GM12892 (cell line): ENCODE measurements around the gene LYRM4.

Source experiments
- DNase-seq: peaks from one replicate; pipeline ENCODE4 v3.0.0; 2011; ENCODE audit not compliant: insufficient read length
- FAIRE-seq: peaks from 2 replicates; lab custom pipeline; 2011; peaks lifted over from hg19 to GRCh38; lab: Jason Lieb, UNC
- POLR2A ChIP-seq: IDR thresholded peaks from 2 replicates; pipeline ENCODE4 v1.6.1; 2011; ENCODE audit warnings: low read depth, low read length, control low read depth
- POLR2AphosphoS5 ChIP-seq: IDR thresholded peaks from 2 replicates; pipeline ENCODE4 v1.6.1; 2011; ENCODE audit warnings: low read depth, low read length, control low read depth
- TAF1 ChIP-seq: IDR thresholded peaks from 2 replicates; pipeline ENCODE4 v1.6.1; 2011; ENCODE audit warnings: low read depth, mild to moderate bottlenecking, control low read depth, low read length, borderline replicate concordance

Gene LYRM4

GRCh38 chr6:5278565-5279120 is 17.9 kb upstream of the LYRM4 start:
- TF ChIP-seq TAF1 (no peak), POLR2AphosphoS5 (peak; percentile 50; the same call in 1 of the 2 replicates), POLR2A (peak; percentile 49; the same call in 1 of the 2 replicates)
- DNase-seq (no peak), FAIRE-seq (peak; percentile 79)

GRCh38 chr6:5278047-5278446 is 17.3 kb upstream of the LYRM4 start:
- FAIRE-seq: peak; percentile 86
- TF ChIP-seq POLR2AphosphoS5 (no peak; the same call in 1 of the 2 replicates), TAF1 (no peak), POLR2A (peak; percentile 62)
- no peak for DNase-seq

GRCh38 chr6:5277589-5277988 is 16.8 kb upstream of the LYRM4 start:
- no peak for TF ChIP-seq TAF1
- TF ChIP-seq POLR2AphosphoS5: no peak
- no peak for TF ChIP-seq POLR2A
- no peak for FAIRE-seq
- no peak for DNase-seq

DNA sequence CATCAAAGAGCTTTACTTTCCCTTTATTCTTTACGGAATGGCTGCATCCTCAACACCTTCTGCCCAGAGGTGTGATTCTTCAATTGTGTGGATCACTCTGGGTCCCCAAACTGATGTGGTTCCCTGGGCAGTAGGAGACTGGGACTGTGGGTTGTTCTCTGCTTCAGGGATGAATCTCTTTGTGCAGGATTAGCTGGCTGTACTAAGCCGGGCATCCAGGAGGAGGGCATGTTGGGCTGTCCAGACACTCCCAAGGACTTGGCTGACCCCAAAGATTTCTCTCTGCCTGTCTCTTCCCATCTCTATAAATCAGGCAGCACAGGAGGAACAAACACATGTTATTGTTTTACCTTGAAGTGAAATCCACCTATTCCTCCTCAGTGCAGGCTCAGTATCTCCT is 15.8 kb upstream of the LYRM4 start:
- TF ChIP-seq TAF1 (no peak), POLR2AphosphoS5 (no peak), POLR2A (no peak)
- no peak for FAIRE-seq
- no peak for DNase-seq

GRCh38 chr6:5275497-5275896 is 14.7 kb upstream of the LYRM4 start:
- TF ChIP-seq TAF1 (no peak), POLR2A (no peak), POLR2AphosphoS5 (no peak)
- no peak for FAIRE-seq

DNA sequence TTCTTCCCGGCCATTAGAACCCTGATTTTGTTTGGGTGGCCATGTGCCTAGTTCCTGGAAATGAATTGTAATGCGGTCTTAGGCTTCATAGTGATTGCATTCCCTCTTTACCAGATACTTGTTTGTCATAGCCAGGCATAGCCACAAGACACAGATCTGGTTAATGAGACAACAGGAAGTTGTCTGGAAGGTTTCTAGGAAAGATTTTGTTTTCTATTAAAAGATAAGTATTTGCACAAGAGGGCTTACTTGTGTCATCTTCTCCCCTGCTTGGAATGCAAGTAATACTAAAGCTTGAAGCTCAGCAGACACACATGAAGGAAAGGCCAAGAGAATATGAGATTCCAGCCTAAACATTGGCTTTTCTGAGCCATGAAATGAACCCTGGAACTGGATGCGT is 13.5 kb upstream of the LYRM4 start:
- TF ChIP-seq TAF1: no peak
- TF ChIP-seq POLR2A: no peak
- no peak for TF ChIP-seq POLR2AphosphoS5
- DNase-seq (no peak), FAIRE-seq (no peak)

More at GRCh38 chr6:5275497-5275896, 14.7 kb upstream of the LYRM4 start:
- no peak for DNase-seq

DNA sequence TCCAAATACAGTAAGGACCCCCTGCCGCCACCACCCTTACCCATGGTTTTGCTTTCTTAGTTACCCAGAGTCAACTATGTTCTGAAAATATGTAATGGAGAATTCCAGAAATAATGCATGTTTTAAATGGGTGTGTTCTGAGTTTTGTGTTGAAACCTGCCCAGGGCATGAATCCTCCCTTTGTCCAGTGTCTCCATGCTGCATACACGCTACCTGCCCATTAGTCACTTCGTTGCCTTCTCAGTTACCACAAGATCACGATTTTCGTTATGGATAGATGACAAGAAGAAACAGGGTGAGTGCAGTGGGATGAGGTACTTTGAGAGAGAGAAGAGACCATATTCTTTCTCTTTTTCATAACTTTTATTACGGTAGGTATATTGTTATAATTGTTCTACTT is 11.2 kb upstream of the LYRM4 start:
- FAIRE-seq (no peak), DNase-seq (no peak)
- TF ChIP-seq TAF1: no peak
- no peak for TF ChIP-seq POLR2A
- TF ChIP-seq POLR2AphosphoS5: no peak

GRCh38 chr6:5270093-5270680 is 9.4 kb upstream of the LYRM4 start:
- FAIRE-seq (no peak), DNase-seq (no peak)
- no peak for TF ChIP-seq POLR2A
- no peak for TF ChIP-seq TAF1
- TF ChIP-seq POLR2AphosphoS5: no peak

DNA sequence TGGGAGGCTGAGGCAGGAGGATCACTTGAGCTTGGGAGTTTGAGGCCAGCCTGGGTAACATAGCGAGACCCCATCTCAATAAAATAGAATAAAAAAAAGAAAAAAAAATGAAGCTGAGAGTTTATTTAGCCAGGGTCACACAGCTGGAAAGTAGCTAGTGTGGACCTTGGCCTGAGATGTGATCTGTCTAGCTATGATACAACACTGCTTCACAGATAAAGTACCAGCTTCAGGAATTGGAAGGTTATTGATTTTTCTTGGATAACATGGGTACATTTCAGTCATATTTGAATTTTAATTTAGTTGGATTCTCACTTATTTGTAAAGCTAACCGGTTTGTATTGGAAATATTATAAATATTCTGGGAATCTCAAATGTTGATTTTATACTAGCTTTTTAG is 5.7 kb upstream of the LYRM4 start:
- DNase-seq (no peak), FAIRE-seq (no peak)
- TF ChIP-seq POLR2A (no peak), POLR2AphosphoS5 (no peak), TAF1 (no peak)

- DNase-seq (no peak), FAIRE-seq (no peak)
- TF ChIP-seq TAF1: 0 out of 2 replicates have a peak, but pooled peaks have one; percentile 2
- TF ChIP-seq POLR2A: no peak; the same call in 1 of the 2 replicates
Observed at GRCh38 chr6:5261545-5262109, 877 bp upstream of the LYRM4 start.

DNA sequence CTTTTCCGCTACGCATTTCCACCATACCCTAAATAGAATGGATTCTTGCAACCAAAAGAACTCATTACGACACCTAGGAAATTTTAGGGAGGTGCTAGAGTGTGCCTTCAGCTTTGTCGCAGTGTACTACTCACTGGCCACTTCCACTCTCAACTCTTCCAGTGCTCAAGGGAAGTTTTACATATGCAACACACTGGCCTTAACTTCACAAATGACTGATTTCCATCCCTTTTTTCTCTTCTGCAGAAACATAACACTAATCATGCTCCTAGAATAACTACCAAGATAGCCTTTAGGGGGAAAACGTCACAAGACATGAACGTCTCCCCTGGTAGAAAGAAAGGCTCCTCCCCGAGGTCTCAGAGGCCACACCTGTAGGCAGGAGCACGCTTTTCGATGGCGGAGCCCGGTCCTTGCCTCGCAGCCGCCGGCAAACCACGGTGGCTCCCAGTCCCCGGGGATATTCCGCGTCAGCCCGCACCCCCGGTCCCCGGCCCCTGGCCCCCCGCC is 584 bp downstream of the LYRM4 start:
- no peak for TF ChIP-seq TAF1
- peak; percentile 46; the same call in 1 of the 2 replicates for TF ChIP-seq POLR2A
- DNase-seq (peak; percentile 59), FAIRE-seq (peak; percentile 95)

GRCh38 chr6:5259428-5259827 is 1.3 kb downstream of the LYRM4 start:
- no peak for FAIRE-seq
- TF ChIP-seq POLR2A (no peak), POLR2AphosphoS5 (no peak), TAF1 (no peak)
- DNase-seq: no peak

DNA sequence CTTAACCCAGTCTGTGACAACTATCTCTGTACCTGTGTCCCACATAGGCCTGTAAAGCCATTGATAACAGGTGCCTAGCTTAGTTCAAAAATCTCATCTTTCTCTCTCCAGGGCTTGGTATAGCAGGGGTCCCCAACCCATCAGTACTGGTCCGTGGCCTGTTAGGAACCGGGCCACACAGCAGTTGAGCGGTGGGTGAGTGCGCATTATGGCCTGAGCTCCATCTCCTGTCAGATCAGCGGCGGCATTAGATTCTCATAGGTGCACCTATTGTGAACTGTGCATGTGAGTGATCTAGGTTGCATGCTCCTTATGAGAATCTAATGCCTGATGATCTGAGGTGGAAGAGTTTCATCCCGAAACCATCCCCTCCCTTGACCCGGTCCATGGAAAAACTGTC is 3.4 kb downstream of the LYRM4 start:
- FAIRE-seq: no peak
- TF ChIP-seq POLR2A (no peak), TAF1 (no peak), POLR2AphosphoS5 (no peak)
- no peak for DNase-seq
